HG02870 (cell line): Measurements from ENCODE around the gene LYPD6.

Experiments
- ATAC-seq: cut with Tn5 transposase; IDR thresholded peaks from one replicate; pipeline ENCODE4 v1.9.1; 2021; ENCODE audit warnings: mild to moderate bottlenecking, moderate library complexity; ENCODE audit not compliant: unreplicated experiment

Gene LYPD6

GRCh38 chr2:149346272-149346671 is 15.9 kb downstream of the LYPD6 start:
- ATAC-seq = no peak

DNA sequence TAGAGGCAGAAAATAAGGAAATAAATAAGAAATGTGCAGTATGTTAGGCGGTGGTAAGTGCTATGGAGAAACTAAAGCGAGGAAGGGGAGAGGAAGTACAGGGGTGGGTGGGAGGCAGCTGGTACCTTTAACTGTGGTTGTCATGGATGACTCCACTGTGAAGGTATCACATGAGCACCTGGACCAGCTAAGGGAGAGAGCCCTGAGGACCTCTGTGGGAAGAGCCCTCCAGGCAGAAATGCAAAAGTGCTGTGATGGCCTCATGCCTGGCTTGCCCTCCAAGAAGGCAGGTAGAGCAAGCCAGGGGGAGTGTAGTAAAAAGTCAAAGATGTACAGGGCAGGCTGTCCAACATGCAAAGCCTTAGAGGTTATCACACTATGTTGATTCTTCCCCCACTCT is 17.9 kb downstream of the LYPD6 start:
- no peak for ATAC-seq

DNA sequence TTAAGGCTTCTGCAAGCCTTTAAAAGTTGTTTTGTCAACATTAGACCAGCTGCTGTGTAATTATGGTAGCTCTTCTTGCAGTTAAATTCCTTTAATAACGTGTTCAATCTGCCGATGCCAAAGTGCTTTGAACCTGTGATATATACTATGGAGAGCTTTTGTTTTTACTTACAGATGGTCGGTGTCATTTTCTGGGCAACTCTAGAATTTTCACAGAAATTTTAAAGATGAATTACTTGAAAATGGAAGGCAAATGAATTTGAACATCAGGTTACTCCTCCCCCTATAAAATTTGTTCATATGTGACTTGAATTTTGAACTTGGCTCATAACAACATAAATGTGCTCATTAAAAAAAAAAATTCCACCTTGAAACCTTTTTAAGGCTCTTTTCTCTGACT is 23.0 kb downstream of the LYPD6 start:
- ATAC-seq = no peak

- no peak for ATAC-seq
Observed at GRCh38 chr2:149355716-149356422, 25.5 kb downstream of the LYPD6 start.

GRCh38 chr2:149357058-149357457 is 26.7 kb downstream of the LYPD6 start:
- ATAC-seq = no peak

GRCh38 chr2:149360106-149360505 is 29.7 kb downstream of the LYPD6 start:
- no peak for ATAC-seq

DNA sequence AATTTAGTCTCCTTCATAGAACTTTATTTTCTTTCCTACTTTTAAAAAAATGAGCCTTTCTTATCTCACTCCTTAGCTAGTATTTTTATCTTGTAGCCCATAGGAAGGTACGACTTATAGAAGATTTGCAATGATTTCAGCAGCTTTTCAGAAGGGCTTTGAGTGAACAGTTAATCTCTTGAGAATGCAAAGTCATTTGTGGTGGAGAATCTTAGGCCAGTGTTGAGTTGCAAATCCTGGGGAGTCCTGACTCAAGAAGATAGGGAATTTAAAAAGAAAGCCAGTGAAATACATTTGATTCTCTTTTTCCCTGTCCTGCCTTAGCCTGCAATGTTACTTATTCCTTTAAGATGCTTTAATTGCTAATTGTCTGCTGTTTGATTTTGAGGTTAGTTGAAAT is 33.6 kb downstream of the LYPD6 start:
- ATAC-seq = no peak

- ATAC-seq = peak; percentile 84
Observed at GRCh38 chr2:149364839-149365238, 34.5 kb downstream of the LYPD6 start.

DNA sequence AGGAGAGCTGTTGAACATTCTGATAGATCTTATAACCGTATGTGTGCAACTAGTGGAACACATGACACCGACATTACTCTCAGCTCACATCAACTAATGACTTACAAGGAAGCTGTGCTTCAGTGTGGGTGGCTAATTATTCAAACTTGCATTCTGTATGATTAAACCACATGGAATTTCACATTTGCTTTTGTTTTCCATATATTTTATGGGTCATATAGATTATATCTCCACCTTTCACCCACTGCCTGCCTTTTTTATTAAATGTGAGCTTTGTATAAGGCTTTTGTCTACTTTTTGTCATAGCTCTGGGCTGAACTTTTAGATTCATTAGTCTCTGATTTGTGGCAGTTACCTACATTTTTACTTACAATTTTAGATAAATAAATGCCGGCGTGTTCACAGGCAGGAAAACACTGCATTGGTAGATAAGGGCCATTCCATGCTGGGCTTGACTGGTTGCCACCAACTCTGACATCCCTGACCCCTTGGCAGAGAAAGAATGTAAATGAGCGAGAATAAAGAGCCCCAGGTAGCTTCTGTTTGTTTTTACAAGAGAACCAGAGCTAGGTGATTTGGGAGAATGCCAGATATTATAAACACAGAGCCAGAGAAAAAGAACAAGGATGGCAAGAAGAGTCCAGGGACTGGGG is 35.7 kb downstream of the LYPD6 start:
- ATAC-seq = no peak

GRCh38 chr2:149370061-149370775 is 39.8 kb downstream of the LYPD6 start:
- ATAC-seq = no peak

DNA sequence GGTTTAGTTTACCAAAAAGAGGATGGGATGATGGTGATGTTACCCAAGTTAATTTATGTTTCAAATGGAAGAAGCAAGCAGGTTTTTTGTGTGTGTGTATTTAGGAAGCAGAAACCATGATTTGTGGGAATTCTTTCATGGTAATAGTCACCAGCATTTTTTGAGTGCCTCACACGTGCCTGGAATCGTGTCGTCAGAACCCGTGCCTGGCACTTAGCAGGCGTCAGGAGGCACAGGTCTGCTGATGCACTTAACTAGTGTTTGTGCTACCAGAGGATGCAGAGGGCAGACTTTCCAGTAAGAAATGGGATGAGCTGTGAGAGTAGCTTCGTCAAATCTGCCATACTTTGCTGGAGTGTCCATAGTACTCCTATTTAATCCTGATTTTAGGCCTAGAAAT is 41.1 kb downstream of the LYPD6 start:
- no peak for ATAC-seq

DNA sequence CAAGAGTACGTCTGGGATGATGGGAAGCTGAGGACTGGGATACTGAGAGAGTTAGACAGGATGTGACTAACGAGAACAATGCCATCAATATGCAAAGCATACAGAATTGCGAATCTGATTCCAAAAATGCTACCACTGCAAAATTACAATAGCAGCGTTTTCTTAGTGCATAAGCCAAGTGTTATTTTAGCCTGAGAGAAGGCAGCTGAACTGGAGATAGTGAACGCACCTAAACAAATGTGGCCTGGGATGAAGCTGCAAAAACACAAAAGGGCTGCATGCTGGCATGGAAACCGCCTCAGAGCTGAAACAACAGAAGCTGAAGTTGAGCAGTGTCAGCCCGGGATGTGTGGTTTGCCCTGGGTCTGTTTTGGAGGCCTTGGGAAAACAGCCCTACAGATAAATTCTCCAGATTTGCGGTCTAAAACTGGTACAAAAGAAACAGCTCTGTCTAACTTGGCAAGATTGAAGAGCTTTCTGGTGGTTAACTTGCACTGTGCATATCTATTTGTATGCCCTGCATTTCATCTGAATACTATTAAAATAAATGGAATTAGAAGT is 45.5 kb downstream of the LYPD6 start:
- no peak for ATAC-seq

- ATAC-seq = no peak
Observed at GRCh38 chr2:149380205-149380604, 49.8 kb downstream of the LYPD6 start.

DNA sequence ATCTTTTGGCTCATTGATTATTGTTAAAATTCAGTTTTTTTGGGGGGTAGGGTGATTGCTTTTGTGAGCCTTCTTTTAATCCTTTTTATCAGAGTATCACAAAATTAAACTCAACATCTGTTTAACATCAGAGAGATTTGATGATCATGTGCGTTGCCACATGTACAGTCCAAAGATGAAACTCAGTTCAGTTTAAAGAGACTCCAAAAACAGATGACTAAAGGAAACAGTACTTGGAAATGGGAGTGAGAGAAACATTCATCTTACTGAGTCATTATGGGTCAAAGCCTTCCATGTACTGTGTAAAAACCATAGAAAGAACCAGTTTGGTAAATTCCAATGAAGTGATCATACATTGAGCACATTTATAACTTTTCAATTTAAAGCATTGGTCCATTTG is 53.0 kb downstream of the LYPD6 start:
- ATAC-seq = no peak

DNA sequence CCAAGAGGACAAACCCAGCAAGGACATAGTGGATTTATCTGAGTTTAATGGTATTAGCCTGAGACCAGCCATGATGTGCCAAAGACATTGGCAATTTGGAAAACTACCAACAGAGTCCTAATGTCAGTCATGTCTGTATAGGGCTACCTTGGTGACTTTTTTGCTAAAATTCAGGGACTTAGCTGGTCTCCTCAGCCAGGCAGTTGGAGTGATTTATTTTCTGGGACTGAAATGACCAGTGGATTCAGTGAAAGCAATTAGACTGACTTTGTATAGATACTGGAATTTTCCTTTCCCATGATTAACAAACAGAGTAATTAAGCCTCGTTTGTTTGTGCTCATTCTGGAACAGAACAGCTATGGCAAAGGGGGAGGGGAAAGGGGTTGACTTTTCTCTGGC is 55.0 kb downstream of the LYPD6 start:
- no peak for ATAC-seq

- ATAC-seq = no peak
Observed at GRCh38 chr2:149387411-149387810, 57.0 kb downstream of the LYPD6 start.

DNA sequence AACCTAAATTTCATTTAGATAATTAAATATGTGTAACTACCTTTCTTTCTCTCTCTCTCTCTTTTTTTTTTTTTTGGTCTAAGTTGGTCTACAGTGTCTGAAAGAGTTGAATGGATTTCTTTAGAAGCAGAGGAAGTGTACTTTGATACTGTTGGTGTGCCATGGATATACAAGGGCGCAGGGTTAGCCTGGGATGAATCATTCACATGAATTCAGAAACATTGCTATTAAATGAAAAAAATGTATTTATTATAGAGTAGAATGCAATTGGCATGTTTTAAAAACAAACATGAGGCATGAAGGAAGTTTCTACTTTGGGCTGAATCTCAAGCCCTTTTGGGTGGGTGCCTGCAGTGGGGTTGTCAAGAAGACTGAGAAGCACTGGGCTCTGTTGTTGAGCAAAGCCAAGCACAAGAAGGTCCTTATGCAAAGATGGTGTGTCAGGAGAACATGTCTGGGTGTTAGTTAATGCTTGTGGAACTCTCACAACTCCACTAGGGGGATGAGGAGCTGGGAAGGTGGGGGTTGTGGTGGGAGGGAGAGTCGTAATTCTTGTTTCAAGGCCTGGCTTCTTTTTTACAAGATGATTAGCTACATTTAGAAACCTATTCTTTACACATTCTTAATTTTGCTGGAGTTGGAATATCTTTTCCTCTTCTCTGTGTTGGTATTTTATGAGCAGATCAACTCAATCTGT is 57.9 kb downstream of the LYPD6 start:
- no peak for ATAC-seq

- ATAC-seq = no peak
Observed at GRCh38 chr2:149389506-149390167, 59.2 kb downstream of the LYPD6 start.

GRCh38 chr2:149393614-149394013 is 63.2 kb downstream of the LYPD6 start:
- no peak for ATAC-seq

DNA sequence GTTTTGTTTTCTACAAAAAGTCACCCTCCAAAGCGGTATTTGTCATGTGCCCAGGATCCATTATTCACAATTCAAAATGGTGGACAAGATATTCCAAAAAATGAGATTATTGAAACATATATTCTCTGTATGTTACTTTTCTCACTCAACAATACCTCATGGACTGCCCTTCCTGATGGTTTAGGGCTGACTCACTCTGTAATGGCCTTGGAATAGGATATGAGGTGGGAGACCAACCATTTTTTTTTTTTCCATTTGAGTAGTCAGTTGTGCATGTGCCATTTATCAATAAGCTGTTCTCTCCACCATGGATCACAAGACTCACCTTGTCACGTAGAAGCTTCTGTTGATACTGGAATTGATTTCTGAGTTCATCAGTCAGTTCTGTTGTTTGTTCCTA is 64.5 kb downstream of the LYPD6 start:
- no peak for ATAC-seq
